ENCODE results near the gene MACROD1.
"Not testable (repeated sequence)": the region's sequence is repeated elsewhere in the genome, so short reads cannot be mapped to it uniquely, and the experiment has no call there.

Gene MACROD1

GRCh38 chr11:64058494-64058893, 107.4 kb downstream of the MACROD1 start:
- DNase-seq (ENCODE audit: low read depth in 2 of 2): no peak

GRCh38 chr11:64057890-64058289, 108.0 kb downstream of the MACROD1 start:
- DNase-seq (ENCODE audit: low read depth in 2 of 2): no peak

- no peak for DNase-seq (ENCODE audit: low read depth in 2 of 2)
Measured at GRCh38 chr11:64056861-64057260, 109.1 kb downstream of the MACROD1 start.

GRCh38 chr11:64056213-64056785, 109.6 kb downstream of the MACROD1 start:
- no peak for DNase-seq (ENCODE audit: low read depth in 2 of 2)

GRCh38 chr11:64055077-64055476, 110.8 kb downstream of the MACROD1 start:
- no peak for DNase-seq (ENCODE audit: low read depth in 2 of 2)

GRCh38 chr11:64053699-64054098, 112.2 kb downstream of the MACROD1 start:
- no peak for DNase-seq (ENCODE audit: low read depth in 2 of 2)

- DNase-seq (ENCODE audit: low read depth in 2 of 2): no peak
Measured at GRCh38 chr11:64052938-64053622, 112.8 kb downstream of the MACROD1 start.

GRCh38 chr11:64052436-64052835, 113.5 kb downstream of the MACROD1 start:
- no peak for DNase-seq (ENCODE audit: low read depth in 2 of 2)

GRCh38 chr11:64051297-64051696, 114.6 kb downstream of the MACROD1 start:
- DNase-seq (ENCODE audit: low read depth in 2 of 2): no peak

- no peak for DNase-seq (ENCODE audit: low read depth in 2 of 2)
Measured at GRCh38 chr11:64049509-64049908, 116.4 kb downstream of the MACROD1 start.

- no peak for DNase-seq (ENCODE audit: low read depth in 2 of 2)
Measured at GRCh38 chr11:64048042-64048854, 117.7 kb downstream of the MACROD1 start.

GRCh38 chr11:64047373-64047772, 118.5 kb downstream of the MACROD1 start:
- not testable (repeated sequence) for DNase-seq (ENCODE audit: low read depth in 2 of 2)

GRCh38 chr11:64045700-64046099, 120.2 kb downstream of the MACROD1 start:
- DNase-seq (ENCODE audit: low read depth in 2 of 2): no peak

- no peak for DNase-seq (ENCODE audit: low read depth in 2 of 2)
Measured at GRCh38 chr11:64044730-64045393, 121.1 kb downstream of the MACROD1 start.

- DNase-seq (ENCODE audit: low read depth in 2 of 2): no peak
Measured at GRCh38 chr11:64043545-64043944, 122.4 kb downstream of the MACROD1 start.

- DNase-seq (ENCODE audit: low read depth in 2 of 2): no peak
Measured at GRCh38 chr11:64042301-64042700, 123.6 kb downstream of the MACROD1 start.

- DNase-seq (ENCODE audit: low read depth in 2 of 2): no peak
Measured at GRCh38 chr11:64041846-64042245, 124.1 kb downstream of the MACROD1 start.

GRCh38 chr11:64040684-64041322, 125.1 kb downstream of the MACROD1 start:
- DNase-seq (ENCODE audit: low read depth in 2 of 2): no peak

GRCh38 chr11:64039012-64039665, 126.8 kb downstream of the MACROD1 start:
- DNase-seq (ENCODE audit: low read depth in 2 of 2): no peak

- no peak for DNase-seq (ENCODE audit: low read depth in 2 of 2)
Measured at GRCh38 chr11:64038500-64038899, 127.4 kb downstream of the MACROD1 start.

GRCh38 chr11:64037027-64037634, 128.8 kb downstream of the MACROD1 start:
- DNase-seq (ENCODE audit: low read depth in 2 of 2): no peak
